HG02623 (cell line): Measurements from ENCODE around the gene IPO9.
"Not testable (repeated sequence)": the region's sequence is repeated elsewhere in the genome, so short reads cannot be mapped to it uniquely, and the experiment has no call there.

Experiments
- ATAC-seq: cut with Tn5 transposase; IDR thresholded peaks from one replicate; pipeline ENCODE4 v1.9.1; 2021; ENCODE audit warnings: moderate library complexity; ENCODE audit not compliant: unreplicated experiment

Gene IPO9

DNA sequence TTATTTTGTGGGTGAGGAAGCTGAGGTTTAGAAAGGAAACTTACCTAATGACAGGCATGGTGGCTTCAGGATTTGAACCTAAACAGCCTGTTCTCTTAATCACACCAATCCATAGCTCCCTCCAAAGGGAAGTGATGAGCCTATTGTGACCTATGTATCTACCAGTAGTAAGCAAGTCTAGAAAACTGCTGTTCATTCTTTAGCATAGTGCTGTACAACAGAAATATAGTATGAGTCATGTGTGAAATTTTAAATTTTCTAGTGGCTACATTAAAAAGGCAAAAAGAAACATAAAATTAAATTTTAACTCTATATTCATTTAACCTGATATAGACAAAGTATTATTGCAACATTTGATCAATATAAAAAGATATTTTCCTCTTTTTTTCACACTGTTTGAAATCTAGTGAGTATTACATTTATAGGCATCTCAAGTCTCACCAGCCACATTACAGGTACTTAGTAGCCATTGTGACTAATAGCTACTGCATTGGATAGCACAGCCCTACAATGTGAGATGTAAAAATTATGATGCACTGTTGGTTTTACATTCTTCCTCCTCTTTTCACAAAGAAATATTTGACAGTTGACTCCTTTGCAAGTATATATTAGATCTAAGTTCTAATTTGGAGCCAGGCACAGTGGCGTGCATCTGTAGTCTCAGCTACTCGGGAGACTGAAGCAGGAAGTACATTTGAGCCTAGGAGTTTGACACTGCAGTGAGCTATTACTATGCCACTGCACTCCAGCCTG is 16.6 kb downstream of the IPO9 start:
- ATAC-seq = no peak

DNA sequence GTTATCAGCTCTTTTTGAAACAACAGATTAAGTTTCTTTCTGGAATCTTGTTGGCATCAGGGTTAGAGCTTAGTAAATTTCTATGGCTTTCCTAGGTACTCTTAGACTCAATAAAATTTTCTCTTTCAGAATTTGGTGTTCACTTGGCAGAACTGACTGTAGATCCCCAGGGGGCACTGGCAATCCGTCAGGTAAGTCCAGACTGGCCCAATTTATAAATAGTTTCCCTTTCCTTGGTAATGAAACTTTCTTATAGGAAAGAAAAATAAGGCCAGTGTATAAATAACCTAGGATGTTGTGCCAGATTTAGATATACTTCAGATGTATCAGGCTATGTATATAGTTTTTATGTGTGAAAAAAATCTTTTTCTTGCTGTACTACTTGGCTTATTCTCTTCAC is 18.2 kb downstream of the IPO9 start:
- no peak for ATAC-seq

- ATAC-seq = no peak
These were observed 19.3 kb downstream of the IPO9 start for GRCh38 chr1:201848230-201848629.

- ATAC-seq = no peak
These were observed 20.6 kb downstream of the IPO9 start for GRCh38 chr1:201849372-201850052.

- no peak for ATAC-seq
These were observed 21.1 kb downstream of the IPO9 start for GRCh38 chr1:201850053-201850397.

DNA sequence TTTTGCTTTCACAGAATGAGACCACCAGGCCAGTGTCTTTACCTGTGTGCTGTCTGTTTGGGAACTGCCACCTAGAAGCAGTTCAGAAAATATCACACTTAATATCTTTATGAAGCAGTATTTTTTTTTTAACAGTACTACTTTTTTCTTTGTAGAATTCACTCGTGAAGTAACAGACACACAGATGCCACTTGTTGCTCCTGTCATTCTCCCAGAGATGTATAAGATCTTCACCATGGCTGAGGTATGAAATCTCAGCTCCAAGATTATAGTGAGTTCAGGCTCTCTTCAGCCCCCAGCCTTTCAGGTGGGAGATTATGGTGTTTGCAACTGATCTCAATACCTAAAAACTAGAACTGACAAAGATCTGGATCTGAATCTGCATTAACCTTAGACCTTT is 23.0 kb downstream of the IPO9 start:
- ATAC-seq = no peak

- ATAC-seq = not testable (repeated sequence)
These were observed 27.8 kb downstream of the IPO9 start for GRCh38 chr1:201856722-201857121.

GRCh38 chr1:201859424-201859823 is 30.5 kb downstream of the IPO9 start:
- no peak for ATAC-seq

DNA sequence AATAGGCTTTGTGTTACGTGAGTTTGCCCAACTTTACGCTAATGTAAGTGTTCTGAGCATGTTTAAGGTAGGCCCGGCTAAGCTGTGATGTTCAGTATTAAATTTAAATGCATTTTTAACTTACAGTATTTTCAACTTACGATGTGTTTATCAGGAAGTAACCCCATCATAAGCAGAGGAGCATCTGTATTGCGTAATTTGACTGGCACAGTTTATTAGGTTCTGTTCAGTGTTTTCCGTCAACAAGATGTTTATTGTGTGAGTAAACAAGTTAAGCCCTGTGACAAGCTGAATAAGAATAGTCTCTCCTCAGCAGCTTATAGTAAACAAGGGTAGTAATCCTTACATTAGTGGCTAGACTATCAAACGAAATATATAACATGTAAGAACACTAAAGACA is 32.5 kb downstream of the IPO9 start:
- ATAC-seq = no peak

DNA sequence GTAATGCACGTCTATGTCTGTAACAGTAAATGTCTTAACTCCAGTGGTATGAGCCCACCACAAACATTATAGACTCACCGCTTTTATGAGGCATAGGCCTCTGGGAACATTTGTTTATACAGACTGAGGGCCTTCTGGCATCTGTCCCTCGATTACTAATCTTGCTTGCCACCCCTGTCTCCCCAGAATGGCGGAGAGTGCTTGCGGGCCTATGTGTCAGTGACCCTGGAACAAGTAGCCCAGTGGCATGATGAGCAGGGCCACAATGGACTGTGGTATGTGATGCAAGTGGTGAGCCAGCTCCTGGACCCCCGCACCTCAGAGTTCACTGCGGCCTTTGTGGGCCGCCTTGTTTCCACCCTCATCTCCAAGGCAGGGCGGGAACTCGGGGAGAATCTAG is 41.4 kb downstream of the IPO9 start:
- no peak for ATAC-seq

- no peak for ATAC-seq
These were observed 45.7 kb downstream of the IPO9 start for GRCh38 chr1:201874672-201875071.

DNA sequence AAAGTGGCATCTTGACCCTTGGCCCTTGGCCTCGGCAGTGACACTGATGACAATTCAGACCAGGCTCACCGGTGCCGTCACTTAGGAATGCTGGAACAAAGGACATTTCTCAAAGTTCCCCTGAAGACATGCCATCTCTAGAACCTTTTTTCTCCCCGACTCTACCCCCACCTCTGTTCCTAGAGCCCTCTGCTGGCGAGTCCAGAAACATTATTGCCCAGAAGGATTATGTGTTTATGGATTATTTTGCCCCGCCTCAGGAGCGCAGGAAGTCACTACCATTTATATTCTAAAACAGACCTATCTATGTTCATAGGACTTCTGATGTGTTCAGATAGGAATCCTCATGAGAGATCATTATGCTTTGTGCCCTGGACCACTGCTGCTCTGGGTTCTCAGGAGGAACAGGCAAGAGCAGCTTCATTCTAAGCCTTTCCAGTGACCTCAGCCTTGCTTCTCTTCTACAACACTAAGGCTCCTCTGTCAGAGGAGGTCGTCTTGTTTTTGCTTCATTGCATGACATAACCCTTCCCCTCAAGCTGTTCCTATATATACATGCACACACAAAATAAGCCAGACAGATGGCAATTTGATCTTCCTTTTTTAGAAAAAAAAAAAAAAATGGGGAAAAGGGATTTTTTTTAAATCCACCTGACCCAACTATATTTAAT is 47.3 kb downstream of the IPO9 start:
- ATAC-seq = no peak

DNA sequence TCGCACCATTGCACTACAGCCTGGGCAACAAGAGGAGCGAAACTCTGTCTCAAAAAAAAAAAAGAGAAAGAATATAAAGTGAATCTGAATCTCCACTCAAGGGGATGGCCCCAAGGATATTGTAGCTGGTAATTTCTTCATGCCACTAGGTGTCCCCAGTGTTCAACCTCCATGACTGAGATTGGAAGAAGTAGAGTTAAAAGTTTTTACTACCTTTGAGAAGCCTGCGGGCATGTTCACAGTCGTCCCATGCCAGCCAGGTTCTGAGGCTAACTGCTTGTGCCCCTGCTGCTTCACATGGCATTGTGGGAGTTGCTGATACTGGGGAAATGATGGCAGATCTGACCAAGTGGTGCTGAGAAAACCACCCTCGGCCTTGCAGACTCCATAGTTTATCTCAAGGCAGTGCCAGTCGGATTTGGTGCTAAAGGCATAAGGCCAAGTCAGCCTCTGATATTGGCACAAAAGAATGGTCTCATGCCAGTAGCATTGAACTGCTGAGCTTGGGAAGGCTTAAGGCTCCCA is 49.0 kb downstream of the IPO9 start:
- no peak for ATAC-seq

DNA sequence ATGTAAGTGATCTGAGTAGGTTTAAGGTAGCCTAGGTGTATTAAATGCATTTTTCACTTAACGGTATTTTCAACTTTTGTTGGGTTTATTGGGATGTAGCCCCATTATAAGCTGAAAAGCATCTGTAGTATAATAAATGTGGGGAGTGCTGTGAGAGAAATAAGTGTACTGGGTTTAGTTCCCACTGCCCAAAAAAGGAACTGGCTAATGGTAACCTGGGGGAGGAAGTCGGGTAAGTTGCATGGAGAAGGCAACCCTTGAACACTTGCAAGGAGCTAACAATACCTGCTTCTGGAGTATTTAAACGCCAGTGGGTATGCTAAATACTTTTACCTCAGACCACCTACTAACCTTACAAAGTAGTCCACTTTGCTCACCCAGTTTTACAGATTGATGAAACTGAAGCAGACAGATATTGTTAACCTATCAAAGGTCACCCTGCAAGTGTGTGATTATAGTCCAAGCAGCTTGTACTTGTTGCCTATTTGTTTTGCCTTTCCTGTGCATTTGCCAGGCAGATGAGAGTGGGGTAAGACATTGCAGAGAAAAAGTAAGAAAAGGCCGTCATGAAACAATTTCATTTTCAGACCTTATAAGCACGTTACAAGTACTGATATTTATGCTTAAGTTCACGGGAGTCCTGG is 52.1 kb downstream of the IPO9 start:
- ATAC-seq = no peak

GRCh38 chr1:201881617-201882016 is 52.7 kb downstream of the IPO9 start:
- no peak for ATAC-seq

GRCh38 chr1:201882665-201883132 is 53.7 kb downstream of the IPO9 start:
- no peak for ATAC-seq

DNA sequence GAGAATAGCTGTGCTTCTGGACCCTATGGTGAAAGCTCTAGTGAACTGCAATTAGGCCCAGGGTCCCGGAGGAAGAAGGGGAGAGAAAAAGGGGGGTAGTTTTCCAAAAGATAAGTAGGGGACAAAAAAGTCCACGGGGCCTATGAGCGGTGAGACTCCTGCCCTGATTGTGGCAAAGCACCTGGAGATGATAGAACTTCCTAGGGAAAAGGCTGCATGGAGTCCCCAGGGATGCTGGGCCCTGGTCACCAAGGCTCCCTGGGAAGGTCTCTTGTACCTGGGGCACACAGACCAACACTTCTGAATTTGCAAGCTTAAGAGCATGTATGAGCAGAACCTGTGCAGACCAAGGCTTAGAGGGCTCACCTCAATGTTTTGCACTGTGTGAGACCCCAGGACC is 54.3 kb downstream of the IPO9 start:
- ATAC-seq = no peak

- no peak for ATAC-seq
These were observed 54.8 kb downstream of the IPO9 start for GRCh38 chr1:201883786-201884185.

DNA sequence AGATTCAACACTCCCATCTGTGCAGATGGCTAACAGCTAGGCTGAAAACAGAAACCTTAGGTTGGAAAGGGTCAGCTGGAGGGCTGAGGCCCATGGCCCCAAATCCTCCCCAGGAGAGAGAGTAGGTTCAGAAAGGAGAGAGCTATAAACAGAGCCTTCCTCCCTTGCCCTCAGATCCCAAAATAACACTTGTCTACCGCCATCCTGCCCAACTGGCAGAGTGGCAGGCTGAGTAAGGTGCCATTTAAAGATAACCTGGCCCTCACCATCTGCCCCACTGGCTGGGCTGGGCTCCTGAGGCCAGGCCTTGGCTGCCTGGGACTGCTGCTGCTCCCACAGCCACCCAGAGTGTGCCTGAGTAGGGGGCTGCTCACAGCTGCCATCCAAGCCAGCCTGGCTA is 55.5 kb downstream of the IPO9 start:
- no peak for ATAC-seq

GRCh38 chr1:201885531-201886075 is 56.6 kb downstream of the IPO9 start:
- no peak for ATAC-seq
